GM18909 (cell line): ENCODE measurements around the gene RAB1B.
"Not testable (repeated sequence)": the region's sequence is repeated elsewhere in the genome, so short reads cannot be mapped to it uniquely, and the experiment has no call there.

Source experiments
- ATAC-seq: cut with Tn5 transposase; IDR thresholded peaks from one replicate; pipeline ENCODE4 v1.9.1; 2021; ENCODE audit warnings: mild to moderate bottlenecking; ENCODE audit not compliant: unreplicated experiment, poor library complexity

Gene RAB1B

GRCh38 chr11:66265531-66266377, 2.7 kb upstream of the RAB1B start:
- no peak for ATAC-seq

- ATAC-seq = no peak
Measured at GRCh38 chr11:66266378-66267038, 1.9 kb upstream of the RAB1B start.

- ATAC-seq = no peak
Measured at GRCh38 chr11:66267039-66267378, 1.4 kb upstream of the RAB1B start.

- ATAC-seq = peak; percentile 54
Measured at GRCh38 chr11:66267379-66268243, 828 bp upstream of the RAB1B start.

GRCh38 chr11:66268952-66269905, 790 bp downstream of the RAB1B start:
- ATAC-seq = no peak

GRCh38 chr11:66271816-66272215, 3.4 kb downstream of the RAB1B start:
- ATAC-seq = no peak

- ATAC-seq = no peak
Measured at GRCh38 chr11:66272596-66272995, 4.2 kb downstream of the RAB1B start.

- ATAC-seq = no peak
Measured at GRCh38 chr11:66274219-66274618, 5.8 kb downstream of the RAB1B start.

GRCh38 chr11:66275396-66275795, 7.0 kb downstream of the RAB1B start:
- no peak for ATAC-seq

- ATAC-seq = no peak
Measured at GRCh38 chr11:66275984-66276612, 7.7 kb downstream of the RAB1B start.

GRCh38 chr11:66276619-66277018, 8.2 kb downstream of the RAB1B start:
- not testable (repeated sequence) for ATAC-seq

- ATAC-seq = not testable (repeated sequence)
Measured at GRCh38 chr11:66277064-66277463, 8.6 kb downstream of the RAB1B start.

GRCh38 chr11:66277471-66278362, 9.3 kb downstream of the RAB1B start, which contains the start of gene CNIH2:
Gene CNIH2, plus strand, starts transcription at chr11:66278175. Its CDS starts 282 bp downstream, at chr11:66278457.
- no peak for ATAC-seq

GRCh38 chr11:66278363-66279091, 10.1 kb downstream of the RAB1B start:
- ATAC-seq = no peak

GRCh38 chr11:66279092-66279734, 10.8 kb downstream of the RAB1B start:
- no peak for ATAC-seq

GRCh38 chr11:66280428-66280827, 12.0 kb downstream of the RAB1B start:
- no peak for ATAC-seq

- ATAC-seq = no peak
Measured at GRCh38 chr11:66281001-66281400, 12.6 kb downstream of the RAB1B start.
